Epithelial cell of prostate (primary cell): ENCODE measurements around the gene TENM3.

ENCODE experiments used
- DNase-seq: peaks from one replicate; pipeline ENCODE4 v3.0.0-alpha.2; 2011; ENCODE audit warnings: low read depth, low spot score
- H3K27ac ChIP-seq: fragments of 450-650 bp; 2 replicates; pipeline ENCODE4 v1.5.1; 2017; ENCODE audit warnings: mild to moderate bottlenecking

Gene TENM3

DNA sequence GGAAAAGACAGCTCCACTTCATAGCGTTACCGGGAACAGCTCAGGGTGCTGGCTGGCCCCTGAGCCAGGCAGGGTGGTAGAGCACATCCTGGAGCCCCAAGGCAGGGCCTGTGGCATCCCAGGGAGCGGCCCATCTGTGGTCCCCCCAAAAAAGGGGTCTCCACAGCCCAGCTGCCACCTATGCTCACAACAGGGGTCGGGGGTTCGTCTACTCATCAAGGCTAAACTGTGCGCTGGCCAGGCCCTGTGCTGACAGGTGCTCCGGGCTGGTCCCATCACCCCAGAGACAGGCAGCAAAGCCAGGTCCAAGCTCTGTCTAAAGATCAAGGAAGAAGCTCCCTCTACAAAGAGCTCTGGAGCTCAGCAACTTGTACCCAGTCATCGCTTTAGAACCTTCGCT is 596.1 kb downstream of the TENM3 start:
- H3K27ac ChIP-seq = no peak overlapping the region
- no peak for DNase-seq

GRCh38 chr4:182840108-182840507 is 596.9 kb downstream of the TENM3 start:
- DNase-seq = no peak
- H3K27ac ChIP-seq = no peak overlapping the region

DNA sequence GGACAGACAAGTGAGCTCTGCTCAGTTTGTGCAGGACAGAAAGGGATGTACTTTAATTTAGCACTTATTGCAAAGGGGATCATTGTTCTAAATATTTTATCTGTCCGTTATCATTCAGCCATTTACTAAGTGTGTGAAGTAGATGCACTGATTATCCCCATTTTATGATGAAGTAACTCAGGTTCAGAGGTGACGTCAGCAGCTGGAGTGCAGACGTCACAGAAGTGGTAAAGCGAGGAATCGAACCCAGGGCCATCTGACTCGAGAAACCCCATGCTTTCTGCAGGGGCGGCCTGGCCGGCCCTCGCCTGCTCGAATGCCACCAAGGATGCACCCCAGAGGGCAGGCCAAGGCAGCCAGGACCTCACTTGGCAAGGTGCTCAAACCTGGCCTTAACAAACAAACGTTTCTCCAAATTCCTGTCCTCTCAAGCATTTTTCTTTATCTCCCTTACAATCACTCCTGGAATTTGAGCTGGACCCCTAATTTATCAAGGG is 599.0 kb downstream of the TENM3 start:
- H3K27ac ChIP-seq = no peak overlapping the region
- no peak for DNase-seq

DNA sequence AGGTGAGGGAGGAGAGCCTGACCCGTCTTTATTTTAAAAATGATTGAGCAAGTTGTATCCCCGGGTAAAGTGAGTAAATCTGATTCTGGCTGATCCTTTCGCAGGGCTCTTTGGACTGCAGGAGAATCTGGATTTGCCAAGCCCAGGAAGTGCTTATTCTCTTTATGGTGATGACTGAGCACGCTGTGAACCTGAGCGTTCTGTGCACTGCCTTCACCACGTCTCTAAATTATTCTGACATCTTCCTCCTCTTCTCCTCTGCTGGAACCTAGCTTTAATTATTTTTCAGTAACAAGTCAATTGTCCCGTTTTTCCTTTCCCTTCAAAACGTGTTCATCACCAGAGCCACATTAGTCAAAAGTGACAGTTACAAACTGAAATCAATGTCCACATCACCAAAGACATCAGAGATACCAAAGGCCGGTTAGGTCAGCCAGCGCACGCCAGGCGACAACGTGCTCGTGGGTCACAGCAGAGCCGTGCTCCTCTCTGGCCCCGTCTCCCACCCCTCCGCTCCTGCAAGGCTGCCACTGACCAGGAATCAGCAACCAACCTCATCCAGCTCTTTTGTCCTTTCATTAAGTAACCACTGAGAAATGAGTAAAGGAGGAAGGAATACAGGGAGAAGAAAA is 599.7 kb downstream of the TENM3 start:
- no peak for DNase-seq
- H3K27ac ChIP-seq = no peak overlapping the region

DNA sequence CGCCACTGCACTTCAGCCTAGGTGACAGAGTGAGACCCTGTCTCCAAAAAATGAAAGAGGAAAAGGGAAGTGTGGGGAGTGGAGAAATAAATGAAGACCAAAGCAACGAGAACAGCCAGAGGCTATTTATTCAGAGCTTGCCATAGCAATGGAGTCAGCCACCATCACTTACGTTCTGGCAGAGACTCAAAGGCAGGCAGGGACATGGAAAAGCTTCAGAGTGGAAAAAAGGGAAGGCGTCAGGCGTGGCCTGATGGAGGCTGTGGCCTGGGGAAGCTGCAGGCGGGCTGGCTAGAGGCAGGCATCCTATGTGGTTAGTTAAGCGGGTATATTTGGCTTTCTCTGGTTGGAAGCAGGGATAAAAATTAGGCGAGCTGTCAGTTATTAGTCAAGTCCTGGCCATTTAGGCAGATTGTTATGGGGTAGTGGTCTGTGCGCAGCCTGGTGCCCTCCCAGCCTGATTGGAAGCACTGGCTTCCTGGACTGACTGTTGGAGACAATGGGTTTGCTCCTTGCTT is 600.7 kb downstream of the TENM3 start:
- DNase-seq = no peak

DNA sequence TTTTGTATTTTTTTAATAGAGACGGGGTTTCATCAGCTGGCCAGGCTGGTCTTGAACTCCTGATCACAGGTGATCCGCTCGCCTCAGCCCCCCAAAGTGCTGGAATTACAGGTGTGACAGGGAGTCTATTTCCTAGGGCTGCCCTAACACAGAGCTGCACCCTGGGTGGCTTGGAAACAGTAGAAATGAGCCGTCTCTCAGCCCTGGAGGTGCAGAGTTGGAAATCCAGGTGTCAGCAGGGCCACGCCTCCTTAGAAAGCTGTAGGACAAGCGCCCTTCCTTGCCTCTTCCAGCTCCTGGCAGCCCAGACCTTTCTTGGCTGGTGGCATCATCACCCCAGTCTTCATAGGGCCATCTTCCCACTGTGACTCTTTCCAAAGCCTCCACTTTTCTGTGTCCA is 602.4 kb downstream of the TENM3 start:
- no peak overlapping the region for H3K27ac ChIP-seq
- DNase-seq = no peak

More for the DNA sequence above, 600.7 kb downstream of the TENM3 start:
- H3K27ac ChIP-seq = no peak overlapping the region

DNA sequence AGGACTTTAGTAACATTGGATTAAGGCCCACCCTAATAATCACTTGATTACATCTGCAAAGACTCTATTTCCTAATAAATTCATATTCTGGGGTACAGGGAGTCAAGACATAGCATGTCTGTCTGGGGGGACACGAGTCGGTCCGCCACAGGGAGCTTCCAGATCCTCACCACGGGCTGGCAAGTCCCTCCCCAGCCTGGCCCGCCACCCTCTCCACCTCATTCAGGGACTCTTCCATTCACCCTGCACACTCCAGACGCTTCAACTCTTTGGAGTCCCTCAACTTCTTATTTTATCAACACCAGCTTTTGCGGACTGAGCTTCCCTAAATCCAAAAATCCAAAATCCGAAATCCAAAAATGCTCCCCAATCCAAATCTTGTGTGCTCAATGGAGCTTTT is 602.8 kb downstream of the TENM3 start:
- DNase-seq = no peak
- no peak overlapping the region for H3K27ac ChIP-seq

GRCh38 chr4:182847576-182848450 is 604.6 kb downstream of the TENM3 start:
- DNase-seq = no peak
- no peak overlapping the region for H3K27ac ChIP-seq

DNA sequence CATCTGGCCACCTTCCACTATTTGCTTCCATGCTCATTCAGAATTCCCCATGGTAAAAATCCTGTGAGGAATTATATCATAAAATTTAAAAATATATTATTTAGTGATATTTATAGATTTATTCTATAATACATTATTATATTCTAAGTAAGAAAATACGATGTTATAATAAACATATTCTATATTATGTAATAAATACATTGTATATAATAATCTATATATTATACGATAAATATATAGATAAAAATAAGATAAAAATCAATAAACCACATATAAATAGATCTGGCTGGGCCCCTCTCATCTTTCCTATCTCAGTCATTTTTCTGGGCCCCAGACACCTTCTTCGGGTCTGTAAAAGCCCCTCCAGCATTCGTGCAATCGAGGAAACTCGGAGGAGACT is 605.5 kb downstream of the TENM3 start:
- H3K27ac ChIP-seq = no peak overlapping the region
- DNase-seq = no peak
